ENCODE measurements around the gene NUDT16. TPM values are rescaled to one million over a fixed set of nuclear protein-coding genes. Genes with fewer than 3 reads are reported as not detected.

NUDT16 gene
- total RNA-seq, 1 experiment from 2014 or later = 12.3 TPM

- no peak for DNase-seq
- H3K4me1 ChIP-seq = no peaks in the 10 kb centered on the region
- H3K27ac ChIP-seq = no peak overlapping the region
- H3K27me3 ChIP-seq = no peaks in the 10 kb centered on the region
- no peaks in the 10 kb centered on the region for H3K9me3 ChIP-seq (replicated peaks)
- H3K4me3 ChIP-seq = no peak overlapping the region
- no peaks in the 10 kb centered on the region for H3K36me3 ChIP-seq
These were observed 16.3 kb downstream of the NUDT16 start for GRCh38 chr3:131397889-131398288.

GRCh38 chr3:131401978-131402377 is 20.4 kb downstream of the NUDT16 start:
- H3K4me1 ChIP-seq = no peaks in the 10 kb centered on the region
- no peak overlapping the region for H3K4me3 ChIP-seq
- no peak for DNase-seq
- no peaks in the 10 kb centered on the region for H3K27me3 ChIP-seq
- H3K9me3 ChIP-seq (replicated peaks) = no peaks in the 10 kb centered on the region; the same call in 1 of the 2 replicates
- no peaks in the 10 kb centered on the region for H3K36me3 ChIP-seq
- H3K27ac ChIP-seq = no peak overlapping the region

- H3K9me3 ChIP-seq (replicated peaks) = no peaks in the 10 kb centered on the region; the same call in 1 of the 2 replicates
- DNase-seq = no peak
- H3K27me3 ChIP-seq = no peaks in the 10 kb centered on the region
- H3K4me1 ChIP-seq = no peaks in the 10 kb centered on the region
- no peak overlapping the region for H3K27ac ChIP-seq
- H3K4me3 ChIP-seq = no peak overlapping the region
- no peaks in the 10 kb centered on the region for H3K36me3 ChIP-seq
These were observed 20.9 kb downstream of the NUDT16 start for GRCh38 chr3:131402391-131403039.

GRCh38 chr3:131403216-131403895 is 21.8 kb downstream of the NUDT16 start:
- Histone ChIP-seq H3K4me3 (no peak overlapping the region), H3K27ac (no peak overlapping the region), H3K36me3 (no peaks in the 10 kb centered on the region), H3K27me3 (no peaks in the 10 kb centered on the region), H3K9me3 (replicated peaks) (no peaks in the 10 kb centered on the region; the same call in 1 of the 2 replicates), H3K4me1 (no peaks in the 10 kb centered on the region)
- no peak for DNase-seq

- H3K36me3 ChIP-seq = no peaks in the 10 kb centered on the region
- no peaks in the 10 kb centered on the region for H3K4me1 ChIP-seq
- no peak for DNase-seq
- H3K27ac ChIP-seq = no peak overlapping the region
- no peaks in the 10 kb centered on the region; the same call in 1 of the 2 replicates for H3K9me3 ChIP-seq (replicated peaks)
- H3K4me3 ChIP-seq = no peak overlapping the region
- H3K27me3 ChIP-seq = no peaks in the 10 kb centered on the region
These were observed 23.8 kb downstream of the NUDT16 start for GRCh38 chr3:131405411-131405810.

GRCh38 chr3:131406274-131406673 is 24.7 kb downstream of the NUDT16 start:
- no peaks in the 10 kb centered on the region for H3K27me3 ChIP-seq
- no peaks in the 10 kb centered on the region; the same call in 1 of the 2 replicates for H3K9me3 ChIP-seq (replicated peaks)
- no peak for DNase-seq
- no peaks in the 10 kb centered on the region for H3K4me1 ChIP-seq
- no peaks in the 10 kb centered on the region for H3K36me3 ChIP-seq
- no peak overlapping the region for H3K4me3 ChIP-seq
- no peak overlapping the region for H3K27ac ChIP-seq

- DNase-seq = no peak
These were observed 36.2 kb downstream of the NUDT16 start for GRCh38 chr3:131417751-131418150.

GRCh38 chr3:131421301-131421700 is 39.7 kb downstream of the NUDT16 start:
- Histone ChIP-seq H3K27me3 (no peaks in the 10 kb centered on the region), H3K4me3 (no peak overlapping the region), H3K27ac (no peak overlapping the region), H3K9me3 (replicated peaks) (no peaks in the 10 kb centered on the region), H3K36me3 (no peaks in the 10 kb centered on the region), H3K4me1 (peaks cover 4% of the 10 kb centered on the region)
- DNase-seq = peak; percentile 18 to 21

More at GRCh38 chr3:131417751-131418150, 36.2 kb downstream of the NUDT16 start:
- Histone ChIP-seq H3K27ac (no peak overlapping the region), H3K27me3 (no peaks in the 10 kb centered on the region), H3K4me3 (no peak overlapping the region), H3K9me3 (replicated peaks) (0 out of 2 replicates have a peak, but pooled peaks cover 3% of the 10 kb centered on the region), H3K4me1 (peaks cover 4% of the 10 kb centered on the region), H3K36me3 (no peaks in the 10 kb centered on the region)

- no peak overlapping the region for H3K27ac ChIP-seq
- H3K4me1 ChIP-seq = peaks cover 4% of the 10 kb centered on the region
- no peaks in the 10 kb centered on the region for H3K27me3 ChIP-seq
- H3K9me3 ChIP-seq (replicated peaks) = no peaks in the 10 kb centered on the region
- H3K4me3 ChIP-seq = no peak overlapping the region
- no peak for DNase-seq
- H3K36me3 ChIP-seq = no peaks in the 10 kb centered on the region
These were observed 40.5 kb downstream of the NUDT16 start for GRCh38 chr3:131421957-131422498.

GRCh38 chr3:131427226-131427625 is 45.7 kb downstream of the NUDT16 start:
- no peak for DNase-seq
- no peak overlapping the region for H3K4me3 ChIP-seq
- no peaks in the 10 kb centered on the region for H3K9me3 ChIP-seq (replicated peaks)
- H3K27me3 ChIP-seq = no peaks in the 10 kb centered on the region
- H3K27ac ChIP-seq = no peak overlapping the region
- no peaks in the 10 kb centered on the region for H3K4me1 ChIP-seq
- H3K36me3 ChIP-seq = no peaks in the 10 kb centered on the region

- Histone ChIP-seq H3K4me1 (no peaks in the 10 kb centered on the region), H3K36me3 (no peaks in the 10 kb centered on the region), H3K27me3 (no peaks in the 10 kb centered on the region; the same call in 1 of the 2 replicates), H3K4me3 (no peak overlapping the region), H3K9me3 (replicated peaks) (no peaks in the 10 kb centered on the region), H3K27ac (no peak overlapping the region)
- no peak for DNase-seq
These were observed 50.2 kb downstream of the NUDT16 start for GRCh38 chr3:131431754-131432153.

GRCh38 chr3:131432441-131432840 is 50.9 kb downstream of the NUDT16 start:
- H3K4me1 ChIP-seq = no peaks in the 10 kb centered on the region
- no peak for DNase-seq
- H3K27me3 ChIP-seq = no peaks in the 10 kb centered on the region; the same call in 1 of the 2 replicates
- H3K27ac ChIP-seq = no peak overlapping the region
- no peaks in the 10 kb centered on the region for H3K9me3 ChIP-seq (replicated peaks)
- H3K36me3 ChIP-seq = no peaks in the 10 kb centered on the region
- H3K4me3 ChIP-seq = no peak overlapping the region

GRCh38 chr3:131435000-131435399 is 53.4 kb downstream of the NUDT16 start:
- no peak for DNase-seq
- H3K36me3 ChIP-seq = no peaks in the 10 kb centered on the region
- no peaks in the 10 kb centered on the region for H3K9me3 ChIP-seq (replicated peaks)
- H3K27me3 ChIP-seq = no peaks in the 10 kb centered on the region; the same call in 1 of the 2 replicates
- no peak overlapping the region for H3K27ac ChIP-seq
- H3K4me3 ChIP-seq = no peak overlapping the region
- H3K4me1 ChIP-seq = no peaks in the 10 kb centered on the region

All from SJCRH30 (cell line).